GM12874 (cell line): ENCODE results near the gene RECQL.

Experiments
- CTCF ChIP-seq: IDR thresholded peaks from 2 replicates; pipeline ENCODE4 v1.5.1; 2011; ENCODE audit warnings: low read depth, mild to moderate bottlenecking, control low read depth, low read length, moderate library complexity; ENCODE audit not compliant: insufficient read depth

The RECQL gene

GRCh38 chr12:21439347-21439746, 62.1 kb downstream of the RECQL start:
- no peak for TF ChIP-seq CTCF

DNA sequence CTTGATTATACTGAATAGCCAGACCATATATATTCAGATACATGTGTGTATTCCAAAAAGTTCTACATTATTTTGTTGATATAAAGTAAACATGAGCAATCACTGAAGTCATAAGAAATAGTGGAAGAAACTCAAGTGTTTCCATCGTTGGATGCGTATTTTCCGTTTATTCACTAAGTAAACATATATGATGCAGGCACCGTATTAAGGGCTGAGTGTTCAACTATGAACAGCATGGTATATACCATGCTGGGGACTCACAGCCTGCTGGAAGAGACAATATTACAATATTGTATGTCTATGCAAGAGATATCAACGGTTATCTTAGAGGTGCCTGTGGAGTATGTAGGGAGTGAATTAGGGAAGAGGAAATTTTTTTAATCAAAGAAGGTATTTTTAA, 62.8 kb downstream of the RECQL start:
- TF ChIP-seq CTCF = no peak

DNA sequence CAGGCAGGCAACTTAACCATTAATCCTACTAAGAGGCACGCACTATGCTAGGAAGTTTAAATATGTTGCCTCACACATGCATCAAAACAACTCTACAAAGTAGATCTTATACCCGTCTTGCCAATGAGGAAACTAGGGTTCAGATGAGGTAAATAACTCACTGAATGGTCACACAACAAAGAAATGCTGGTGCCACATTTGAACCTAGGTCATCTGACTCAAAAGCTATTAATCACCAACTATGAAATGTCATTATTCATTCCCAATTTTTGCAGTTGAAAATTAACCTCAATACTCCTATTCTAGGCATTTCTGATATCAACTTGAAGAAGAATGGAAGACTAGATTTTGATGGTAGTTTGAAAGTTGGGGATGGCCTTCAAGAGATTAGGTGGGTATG, 66.7 kb downstream of the RECQL start:
- TF ChIP-seq CTCF = no peak

- TF ChIP-seq CTCF = no peak
Observed at GRCh38 chr12:21433525-21433924, 67.9 kb downstream of the RECQL start.

DNA sequence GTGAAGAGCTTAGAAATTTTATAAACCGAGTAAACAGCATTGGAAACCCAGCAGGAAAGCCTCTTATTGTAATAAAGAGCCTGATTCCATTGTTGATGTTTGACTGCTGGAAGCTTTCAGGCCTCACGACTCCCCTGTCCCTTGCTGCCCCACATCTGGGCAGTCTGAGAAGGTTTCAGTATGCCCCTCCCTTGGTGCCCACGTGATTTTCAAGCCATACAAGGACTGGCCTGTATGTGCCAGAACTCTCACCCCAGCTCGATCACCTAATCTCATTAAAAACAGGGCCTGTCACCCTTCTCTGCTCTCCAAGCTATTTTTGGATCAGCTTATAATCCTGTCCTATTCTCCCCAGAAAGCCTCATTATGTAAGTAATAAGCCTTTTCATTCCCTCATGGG, 71.4 kb downstream of the RECQL start:
- no peak for TF ChIP-seq CTCF

- no peak for TF ChIP-seq CTCF
Observed at GRCh38 chr12:21428241-21428640, 73.2 kb downstream of the RECQL start.
